H1 (cell line): Measurements from ENCODE around the gene ESRRB. TPM values are rescaled to one million over a fixed set of nuclear protein-coding genes. Genes with fewer than 3 reads are reported as not detected.

Source experiments
- CBX5 ChIP-seq: fragments of 300-800, 300-1000 bp; sonication (generic); IDR thresholded peaks from 2 replicates; pipeline ENCODE4 v1.7.1; 2016; ENCODE audit warnings: antibody characterized with exemption, low read length, low read depth
- NRF1 ChIP-seq: IDR thresholded peaks from 2 replicates; pipeline ENCODE4 v1.6.1; 2011; ENCODE audit warnings: mild to moderate bottlenecking, low read depth, low read length, improper control_type of control experiment
- polyA plus RNA-seq, 7 experiments: library from polyadenylated mRNA; depleted of rRNA in 3 of 7; stranded (reverse) in 5 of 7; unstranded in 2 of 7; fragments of >200 nt in 5 of 7; fragments of 200-250 nt in 2 of 7; gene quantifications; 1 replicate in 5 of 7; 2 replicates in 1 of 7; 4 replicates in 1 of 7; pipeline versions ENCODE4 v1.2.1 to v1.2.3, GENCODE V29; 2011 to 2013; ENCODE audit warnings: missing spikeins in 2 of 7, mixed read lengths in 2 of 7
- total RNA-seq: library from RNA; stranded (reverse); fragmentation: NEBNext Ultra II Directional; extraction: Animal tissue kit (Norgen Biotek cat#: 25700); gene quantifications from 2 replicates; pipeline ENCODE4 v1.2.1, GENCODE V29; 2021
- TF ChIP-seq, protein P1 (sequence below): IDR thresholded peaks from 2 replicates; pipeline ENCODE4 v1.6.1; 2012; ENCODE audit warnings: low read length, inconsistent platforms

ESRRB gene
- total and polyA plus RNA-seq, 2 of the 8 experiments (the other 6 are each of a cell fraction or from before 2014, with no cell fraction given): 0.29 to 0.45 TPM

DNA sequence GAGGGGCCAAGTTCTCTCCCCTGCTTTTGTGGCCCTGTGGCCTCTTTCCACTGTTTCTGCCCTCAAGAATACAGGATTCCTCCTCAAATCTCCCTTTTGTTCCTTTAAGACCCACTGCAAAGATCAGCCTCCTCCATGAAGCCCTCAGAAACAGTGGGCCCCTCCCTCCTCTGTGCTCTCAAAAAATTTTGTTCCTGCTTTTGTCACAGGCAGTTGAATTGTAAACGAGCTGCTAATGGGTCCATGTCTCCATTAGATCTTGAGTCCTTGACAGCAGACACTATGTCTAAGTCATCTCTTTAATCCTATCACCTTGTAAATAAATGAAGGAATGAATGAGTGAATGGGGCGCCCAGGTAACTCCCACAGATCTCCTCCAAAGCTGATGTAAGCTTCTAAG, 175.2 kb downstream of the ESRRB start (continued):
- no peak for TF ChIP-seq CBX5
- TF ChIP-seq, protein P1, sequence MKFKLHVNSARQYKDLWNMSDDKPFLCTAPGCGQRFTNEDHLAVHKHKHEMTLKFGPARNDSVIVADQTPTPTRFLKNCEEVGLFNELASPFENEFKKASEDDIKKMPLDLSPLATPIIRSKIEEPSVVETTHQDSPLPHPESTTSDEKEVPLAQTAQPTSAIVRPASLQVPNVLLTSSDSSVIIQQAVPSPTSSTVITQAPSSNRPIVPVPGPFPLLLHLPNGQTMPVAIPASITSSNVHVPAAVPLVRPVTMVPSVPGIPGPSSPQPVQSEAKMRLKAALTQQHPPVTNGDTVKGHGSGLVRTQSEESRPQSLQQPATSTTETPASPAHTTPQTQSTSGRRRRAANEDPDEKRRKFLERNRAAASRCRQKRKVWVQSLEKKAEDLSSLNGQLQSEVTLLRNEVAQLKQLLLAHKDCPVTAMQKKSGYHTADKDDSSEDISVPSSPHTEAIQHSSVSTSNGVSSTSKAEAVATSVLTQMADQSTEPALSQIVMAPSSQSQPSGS: no peak
- no peak for TF ChIP-seq NRF1

Other genes starting within 250 kb of the ESRRB start
- gene GPATCH2L, start 224.2 kb upstream of the ESRRB start, total RNA-seq: 54.9 and 56.1 TPM in 2 replicates
- gene GPATCH2L, start 224.2 kb upstream of the ESRRB start, polyA plus RNA-seq (2011; rRNA removed): 26.0 and 36.9 TPM in 2 replicates